ENCODE data around the gene CREG1. TPM values are rescaled to one million over a fixed set of nuclear protein-coding genes. Genes with fewer than 3 reads are reported as not detected.

The CREG1 gene
- total and polyA plus RNA-seq, 4 donors = 86.8 to 123 (median 95.8) TPM

DNA sequence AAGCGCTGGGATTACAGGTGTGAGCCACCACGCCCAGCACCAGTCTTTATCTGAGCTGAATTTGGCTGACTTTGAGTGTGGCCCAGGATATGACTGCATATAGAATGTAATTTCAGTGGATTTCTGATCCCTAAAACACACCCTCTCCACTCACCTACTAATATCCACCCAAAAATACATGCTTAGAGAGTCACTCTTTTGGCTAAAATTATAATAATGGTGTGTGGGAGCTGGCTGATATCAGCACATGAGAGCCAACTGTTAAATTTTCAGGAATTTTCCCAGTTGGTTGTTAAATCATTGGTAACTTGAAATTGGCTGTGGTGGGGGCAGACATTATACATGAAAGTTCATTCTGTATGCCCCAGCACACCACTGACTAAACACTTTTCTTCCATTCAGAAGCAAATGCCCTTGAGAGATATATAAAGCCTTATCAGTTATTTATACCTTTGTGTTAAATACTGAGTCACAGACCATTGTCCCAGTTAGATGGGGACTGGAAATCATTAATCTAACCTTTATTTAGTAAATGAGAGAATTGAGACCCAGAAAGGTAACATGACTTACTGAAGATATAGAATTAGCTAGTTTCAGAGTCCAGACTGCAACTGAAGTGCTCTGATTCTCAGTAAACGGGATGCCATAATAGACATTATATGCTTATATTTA lies 25.4 kb downstream of the CREG1 start:
- Histone ChIP-seq H3K27ac (ENCODE audit: low read depth in 1 of 2, low read length in 2 of 2) (no peak overlapping the region), H3K36me3 (ENCODE audit: control insufficient read depth in 4 of 4, insufficient read depth in 3 of 4, low read depth in 1 of 4, low read length in 3 of 4) (no peaks in the 10 kb centered on the region), H3K27me3 (ENCODE audit: control insufficient read depth in 4 of 4, insufficient read depth in 4 of 4, low read length in 3 of 4) (no peaks in the 10 kb centered on the region), H3K9me3 (ENCODE audit: control insufficient read depth in 4 of 4, low read length in 3 of 4) (no peaks in the 10 kb centered on the region), H3K4me3 (ENCODE audit: low read depth in 1 of 3, low read length in 3 of 3) (no peak overlapping the region), H3K4me1 (ENCODE audit: control insufficient read depth in 4 of 4, insufficient read depth in 4 of 4, low read length in 3 of 4) (peaks cover 0 to 14% (median 11%) of the 10 kb centered on the region in 4 donors), H3K9ac (ENCODE audit: low read depth in 1 of 2, low read length in 2 of 2) (no peak overlapping the region)
- TF ChIP-seq, protein P1, sequence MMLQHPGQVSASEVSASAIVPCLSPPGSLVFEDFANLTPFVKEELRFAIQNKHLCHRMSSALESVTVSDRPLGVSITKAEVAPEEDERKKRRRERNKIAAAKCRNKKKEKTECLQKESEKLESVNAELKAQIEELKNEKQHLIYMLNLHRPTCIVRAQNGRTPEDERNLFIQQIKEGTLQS (IDR thresholded peaks at IDR 0.05) = no peak
- TF ChIP-seq JUND (IDR thresholded peaks at IDR 0.05) = no peak
- no peak for TF ChIP-seq HNF4A (conservative IDR thresholded peaks at IDR 0.05)
- TF ChIP-seq, protein P2, sequence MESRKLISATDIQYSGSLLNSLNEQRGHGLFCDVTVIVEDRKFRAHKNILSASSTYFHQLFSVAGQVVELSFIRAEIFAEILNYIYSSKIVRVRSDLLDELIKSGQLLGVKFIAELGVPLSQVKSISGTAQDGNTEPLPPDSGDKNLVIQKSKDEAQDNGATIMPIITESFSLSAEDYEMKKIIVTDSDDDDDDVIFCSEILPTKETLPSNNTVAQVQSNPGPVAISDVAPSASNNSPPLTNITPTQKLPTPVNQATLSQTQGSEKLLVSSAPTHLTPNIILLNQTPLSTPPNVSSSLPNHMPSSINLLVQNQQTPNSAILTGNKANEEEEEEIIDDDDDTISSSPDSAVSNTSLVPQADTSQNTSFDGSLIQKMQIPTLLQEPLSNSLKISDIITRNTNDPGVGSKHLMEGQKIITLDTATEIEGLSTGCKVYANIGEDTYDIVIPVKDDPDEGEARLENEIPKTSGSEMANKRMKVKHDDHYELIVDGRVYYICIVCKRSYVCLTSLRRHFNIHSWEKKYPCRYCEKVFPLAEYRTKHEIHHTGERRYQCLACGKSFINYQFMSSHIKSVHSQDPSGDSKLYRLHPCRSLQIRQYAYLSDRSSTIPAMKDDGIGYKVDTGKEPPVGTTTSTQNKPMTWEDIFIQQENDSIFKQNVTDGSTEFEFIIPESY (IDR thresholded peaks at IDR 0.05) = no peak
- TF ChIP-seq SP1 (IDR thresholded peaks at IDR 0.05) = no peak
- TF ChIP-seq GABPA (IDR thresholded peaks at IDR 0.05 in 1 of 2, conservative IDR thresholded peaks at IDR 0.05 in 1 of 2) = no peak
- no peak for TF ChIP-seq YY1 (IDR thresholded peaks at IDR 0.05)
- WGBS = 96% methylated on average over 3 of the region's 3 CpGs
- DNase-seq (ENCODE audit: low spot score) = no peak

DNA sequence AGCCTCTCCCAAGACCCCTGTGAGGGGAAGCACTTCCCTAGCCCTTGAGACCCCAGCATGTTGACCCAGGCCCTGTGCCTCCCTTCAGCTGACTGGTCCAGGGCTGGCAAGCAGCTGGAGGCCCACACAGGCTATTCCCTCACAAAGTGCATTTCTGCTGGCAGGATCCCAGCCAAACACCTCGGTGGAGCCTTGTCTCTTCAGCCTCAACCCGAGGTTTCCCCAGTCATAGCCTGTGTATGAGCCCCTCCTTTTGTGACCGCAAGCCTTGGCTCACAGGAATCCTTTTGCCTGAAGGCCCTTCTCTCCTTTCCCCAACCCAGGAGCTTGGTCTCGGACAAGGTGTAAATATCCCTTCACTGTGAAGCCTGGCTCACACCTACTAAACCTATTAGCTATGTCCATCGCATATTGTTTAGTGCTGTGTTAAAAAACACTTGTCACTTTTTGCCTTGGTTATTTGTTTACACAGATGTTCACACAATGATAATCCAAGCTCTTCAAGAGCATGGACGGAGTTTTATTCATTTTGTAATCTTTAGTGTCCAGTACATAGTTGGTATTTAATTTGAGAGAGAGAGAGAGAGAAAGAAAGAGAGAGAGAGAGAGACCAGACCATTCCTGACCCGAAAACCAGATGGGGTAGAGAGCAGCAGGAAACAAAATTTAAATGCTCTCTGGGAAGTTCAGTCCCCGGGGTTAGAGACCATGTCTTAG lies 26.7 kb downstream of the CREG1 start:
- DNase-seq (ENCODE audit: low spot score) = no peak
- WGBS = 79% methylated on average over 8 of the region's 8 CpGs
- Histone ChIP-seq H3K27ac (ENCODE audit: low read depth in 1 of 2, low read length in 2 of 2) (no peak overlapping the region), H3K36me3 (ENCODE audit: control insufficient read depth in 4 of 4, insufficient read depth in 3 of 4, low read depth in 1 of 4, low read length in 3 of 4) (no peaks in the 10 kb centered on the region), H3K9me3 (ENCODE audit: control insufficient read depth in 4 of 4, low read length in 3 of 4) (no peaks in the 10 kb centered on the region), H3K4me3 (ENCODE audit: low read depth in 1 of 3, low read length in 3 of 3) (no peak overlapping the region), H3K4me1 (ENCODE audit: control insufficient read depth in 4 of 4, insufficient read depth in 4 of 4, low read length in 3 of 4) (peaks cover 0 to 3% (median 1%) of the 10 kb centered on the region in 4 donors), H3K27me3 (ENCODE audit: control insufficient read depth in 4 of 4, insufficient read depth in 4 of 4, low read length in 3 of 4) (no peaks in the 10 kb centered on the region), H3K9ac (ENCODE audit: low read depth in 1 of 2, low read length in 2 of 2) (no peak overlapping the region)
- TF ChIP-seq EGR1 (IDR thresholded peaks at IDR 0.05; ENCODE audit: low read depth in 2 of 2) (no peak), HNF4G (IDR thresholded peaks at IDR 0.05) (no peak), FOXA2 (IDR thresholded peaks at IDR 0.05) (no peak), TAF1 (conservative IDR thresholded peaks at IDR 0.05) (no peak), RAD21 (IDR thresholded peaks at IDR 0.05) (no peak), FOXA1 (IDR thresholded peaks at IDR 0.05) (no peak), SP1 (IDR thresholded peaks at IDR 0.05) (no peak), NR2F2 (IDR thresholded peaks at IDR 0.05) (no peak), HNF4A (conservative IDR thresholded peaks at IDR 0.05) (no peak)
- TF ChIP-seq, protein P1 (IDR thresholded peaks at IDR 0.05) = no peak
- TF ChIP-seq, protein P3, sequence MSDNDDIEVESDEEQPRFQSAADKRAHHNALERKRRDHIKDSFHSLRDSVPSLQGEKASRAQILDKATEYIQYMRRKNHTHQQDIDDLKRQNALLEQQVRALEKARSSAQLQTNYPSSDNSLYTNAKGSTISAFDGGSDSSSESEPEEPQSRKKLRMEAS (IDR thresholded peaks at IDR 0.05) = no peak

DNA sequence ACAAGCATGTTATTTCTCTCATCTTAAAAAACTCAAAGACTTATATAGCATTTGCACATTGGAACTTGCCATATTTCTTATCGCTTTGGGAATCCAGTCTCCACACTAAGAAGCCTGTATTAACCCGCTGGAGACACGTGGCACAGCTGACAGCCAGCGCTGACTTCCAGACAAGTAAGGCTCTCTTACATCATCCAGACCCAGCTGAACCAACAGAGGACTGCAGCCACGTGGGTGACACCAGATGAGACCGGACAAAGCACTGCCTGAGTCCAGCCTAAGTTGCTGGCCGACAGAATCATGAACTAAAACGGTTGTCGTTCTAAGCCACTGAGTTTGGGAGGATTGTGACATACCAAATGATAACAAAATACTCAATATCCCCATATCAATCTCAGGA lies 28.9 kb downstream of the CREG1 start:
- Histone ChIP-seq H3K27ac (ENCODE audit: low read depth in 1 of 2, low read length in 2 of 2) (peak overlapping the region in 1 of 2 donors; percentile 75), H3K36me3 (ENCODE audit: control insufficient read depth in 4 of 4, insufficient read depth in 3 of 4, low read depth in 1 of 4, low read length in 3 of 4) (no peaks in the 10 kb centered on the region), H3K4me1 (ENCODE audit: control insufficient read depth in 4 of 4, insufficient read depth in 4 of 4, low read length in 3 of 4) (peaks cover 0 to 3% (median 1%) of the 10 kb centered on the region in 4 donors), H3K4me3 (ENCODE audit: low read depth in 1 of 3, low read length in 3 of 3) (no peak overlapping the region), H3K27me3 (ENCODE audit: control insufficient read depth in 4 of 4, insufficient read depth in 4 of 4, low read length in 3 of 4) (no peaks in the 10 kb centered on the region), H3K9ac (ENCODE audit: low read depth in 1 of 2, low read length in 2 of 2) (no peak overlapping the region), H3K9me3 (ENCODE audit: control insufficient read depth in 4 of 4, low read length in 3 of 4) (no peaks in the 10 kb centered on the region)
- TF ChIP-seq HNF4A (conservative IDR thresholded peaks at IDR 0.05) (peak in 1 of 2 donors; percentile 22), JUND (IDR thresholded peaks at IDR 0.05) (no peak), RXRA (IDR thresholded peaks at IDR 0.05) (peak in 1 of 2 donors; percentile 20)
- TF ChIP-seq, protein P3 (IDR thresholded peaks at IDR 0.05) = peak; percentile 24
- WGBS = 73% methylated on average over 9 of the region's 9 CpGs
- DNase-seq (ENCODE audit: low spot score) = no peak

Measured in liver (tissue), 9 donors.